ENCODE data around the gene NTSR2. TPM values are rescaled to one million over a fixed set of nuclear protein-coding genes. Genes with fewer than 3 reads are reported as not detected.

The NTSR2 gene
- total RNA-seq = not detected

- no peaks in the 10 kb centered on the region for H3K4me1 ChIP-seq (ENCODE audit: insufficient read depth, low read length)
- H3K4me3 ChIP-seq (ENCODE audit: low read length) = no peak within 1 kb of the TSS
- peaks cover 19% of the 10 kb centered on the region for H3K27me3 ChIP-seq (ENCODE audit: insufficient read depth, low read length)
- no peaks in the 10 kb centered on the region for H3K9me3 ChIP-seq (ENCODE audit: low read depth, low read length)
Measured at GRCh38 chr2:11669454-11670291, at the start of gene NTSR2. Gene NTSR2, minus strand, starts transcription at chr2:11670195. Its CDS starts 66 bp downstream, at chr2:11670129.

- Histone ChIP-seq H3K4me1 (ENCODE audit: insufficient read depth, low read length) (peaks cover 10% of the 10 kb centered on the region), H3K4me3 (ENCODE audit: low read length) (no peak overlapping the region), H3K9me3 (ENCODE audit: low read depth, low read length) (no peaks in the 10 kb centered on the region), H3K27me3 (ENCODE audit: insufficient read depth, low read length) (peaks cover 6% of the 10 kb centered on the region)
Measured at GRCh38 chr2:11719230-11719977, 49.4 kb upstream of the NTSR2 start.

GRCh38 chr2:11718606-11719005, 48.6 kb upstream of the NTSR2 start:
- Histone ChIP-seq H3K4me3 (ENCODE audit: low read length) (no peak overlapping the region), H3K4me1 (ENCODE audit: insufficient read depth, low read length) (peaks cover 10% of the 10 kb centered on the region), H3K9me3 (ENCODE audit: low read depth, low read length) (no peaks in the 10 kb centered on the region), H3K27me3 (ENCODE audit: insufficient read depth, low read length) (peaks cover 6% of the 10 kb centered on the region)

- Histone ChIP-seq H3K4me1 (ENCODE audit: insufficient read depth, low read length) (peaks cover 10% of the 10 kb centered on the region), H3K9me3 (ENCODE audit: low read depth, low read length) (no peaks in the 10 kb centered on the region), H3K27me3 (ENCODE audit: insufficient read depth, low read length) (peaks cover 6% of the 10 kb centered on the region), H3K4me3 (ENCODE audit: low read length) (no peak overlapping the region)
Measured at GRCh38 chr2:11717623-11718022, 47.6 kb upstream of the NTSR2 start.

- H3K4me1 ChIP-seq (ENCODE audit: insufficient read depth, low read length) = peaks cover 15% of the 10 kb centered on the region
- H3K4me3 ChIP-seq (ENCODE audit: low read length) = no peak overlapping the region
- no peaks in the 10 kb centered on the region for H3K9me3 ChIP-seq (ENCODE audit: low read depth, low read length)
- H3K27me3 ChIP-seq (ENCODE audit: insufficient read depth, low read length) = peaks cover 6% of the 10 kb centered on the region
Measured at GRCh38 chr2:11716689-11717321, 46.8 kb upstream of the NTSR2 start.

- Histone ChIP-seq H3K9me3 (ENCODE audit: low read depth, low read length) (no peaks in the 10 kb centered on the region), H3K4me1 (ENCODE audit: insufficient read depth, low read length) (peaks cover 22% of the 10 kb centered on the region), H3K4me3 (ENCODE audit: low read length) (no peak overlapping the region), H3K27me3 (ENCODE audit: insufficient read depth, low read length) (peaks cover 6% of the 10 kb centered on the region)
Measured at GRCh38 chr2:11715987-11716652, 46.1 kb upstream of the NTSR2 start.

- no peak overlapping the region for H3K4me3 ChIP-seq (ENCODE audit: low read length)
Measured at GRCh38 chr2:11713815-11714214, 43.8 kb upstream of the NTSR2 start.

GRCh38 chr2:11712866-11713265, 42.9 kb upstream of the NTSR2 start:
- Histone ChIP-seq H3K9me3 (ENCODE audit: low read depth, low read length) (no peaks in the 10 kb centered on the region), H3K4me1 (ENCODE audit: insufficient read depth, low read length) (peaks cover 19% of the 10 kb centered on the region), H3K27me3 (ENCODE audit: insufficient read depth, low read length) (no peaks in the 10 kb centered on the region), H3K4me3 (ENCODE audit: low read length) (no peak overlapping the region)

More at GRCh38 chr2:11713815-11714214, 43.8 kb upstream of the NTSR2 start:
- Histone ChIP-seq H3K4me1 (ENCODE audit: insufficient read depth, low read length) (peaks cover 19% of the 10 kb centered on the region), H3K9me3 (ENCODE audit: low read depth, low read length) (no peaks in the 10 kb centered on the region), H3K27me3 (ENCODE audit: insufficient read depth, low read length) (peaks cover 4% of the 10 kb centered on the region)

GRCh38 chr2:11711751-11712150, 41.8 kb upstream of the NTSR2 start:
- H3K9me3 ChIP-seq (ENCODE audit: low read depth, low read length) = no peaks in the 10 kb centered on the region
- no peaks in the 10 kb centered on the region for H3K27me3 ChIP-seq (ENCODE audit: insufficient read depth, low read length)
- H3K4me3 ChIP-seq (ENCODE audit: low read length) = no peak overlapping the region
- peaks cover 16% of the 10 kb centered on the region for H3K4me1 ChIP-seq (ENCODE audit: insufficient read depth, low read length)

- H3K9me3 ChIP-seq (ENCODE audit: low read depth, low read length) = no peaks in the 10 kb centered on the region
- peaks cover 13% of the 10 kb centered on the region for H3K4me1 ChIP-seq (ENCODE audit: insufficient read depth, low read length)
- H3K27me3 ChIP-seq (ENCODE audit: insufficient read depth, low read length) = no peaks in the 10 kb centered on the region
- H3K4me3 ChIP-seq (ENCODE audit: low read length) = no peak overlapping the region
Measured at GRCh38 chr2:11711354-11711716, 41.3 kb upstream of the NTSR2 start.

- Histone ChIP-seq H3K9me3 (ENCODE audit: low read depth, low read length) (no peaks in the 10 kb centered on the region), H3K4me1 (ENCODE audit: insufficient read depth, low read length) (peaks cover 13% of the 10 kb centered on the region), H3K4me3 (ENCODE audit: low read length) (no peak overlapping the region), H3K27me3 (ENCODE audit: insufficient read depth, low read length) (no peaks in the 10 kb centered on the region)
Measured at GRCh38 chr2:11710632-11711353, 40.8 kb upstream of the NTSR2 start.

GRCh38 chr2:11710210-11710609, 40.2 kb upstream of the NTSR2 start:
- Histone ChIP-seq H3K4me3 (ENCODE audit: low read length) (no peak overlapping the region), H3K27me3 (ENCODE audit: insufficient read depth, low read length) (no peaks in the 10 kb centered on the region), H3K9me3 (ENCODE audit: low read depth, low read length) (no peaks in the 10 kb centered on the region), H3K4me1 (ENCODE audit: insufficient read depth, low read length) (peaks cover 13% of the 10 kb centered on the region)

- H3K4me3 ChIP-seq (ENCODE audit: low read length) = no peak overlapping the region
- no peaks in the 10 kb centered on the region for H3K27me3 ChIP-seq (ENCODE audit: insufficient read depth, low read length)
- H3K4me1 ChIP-seq (ENCODE audit: insufficient read depth, low read length) = peaks cover 13% of the 10 kb centered on the region
- no peaks in the 10 kb centered on the region for H3K9me3 ChIP-seq (ENCODE audit: low read depth, low read length)
Measured at GRCh38 chr2:11709293-11709692, 39.3 kb upstream of the NTSR2 start.

GRCh38 chr2:11708106-11708505, 38.1 kb upstream of the NTSR2 start:
- peaks cover 13% of the 10 kb centered on the region for H3K4me1 ChIP-seq (ENCODE audit: insufficient read depth, low read length)
- no peaks in the 10 kb centered on the region for H3K9me3 ChIP-seq (ENCODE audit: low read depth, low read length)
- H3K4me3 ChIP-seq (ENCODE audit: low read length) = no peak overlapping the region
- H3K27me3 ChIP-seq (ENCODE audit: insufficient read depth, low read length) = no peaks in the 10 kb centered on the region
